Esophagus muscularis mucosa (tissue), 4 donors: Measurements from ENCODE around the gene SEC23IP. TPM values are rescaled to one million over a fixed set of nuclear protein-coding genes. Genes with fewer than 3 reads are reported as not detected.
A peak's percentile ranks its signal among the peaks of the same experiment; 100 is the strongest.

Experiments
- DNase-seq: peaks from one replicate; pipeline ENCODE4 v3.0.0-alpha.2; 2017; ENCODE audit errors: extremely low spot score
- H3K27ac ChIP-seq, 4 donors: fragments of 200-600 bp; sonication (generic); replicated peaks in 1 of 4; 1 replicate in 3 of 4; 2 replicates in 1 of 4; pipeline ENCODE4 v1.5.1; 2016 to 2019; ENCODE audit warnings: mild to moderate bottlenecking in 1 of 4
- H3K27me3 ChIP-seq, 4 donors: fragments of 200-600 bp; sonication (generic); one replicate each; pipeline versions ENCODE4 v1.5.1 to v1.6.0; 2016 to 2019
- H3K36me3 ChIP-seq, 4 donors: fragments of 200-600 bp; sonication (generic); one replicate each; pipeline ENCODE4 v1.5.1; 2016 to 2019
- H3K4me1 ChIP-seq, 4 donors: fragments of 200-600 bp; sonication (generic); one replicate each; pipeline ENCODE4 v1.5.1; 2016 to 2019
- H3K4me3 ChIP-seq, 4 donors: fragments of 200-600 bp; sonication (generic); 1 replicate in 2 of 4; 2 replicates in 2 of 4; pipeline ENCODE4 v1.5.1; 2016 to 2019; ENCODE audit warnings: mild to moderate bottlenecking in 4 of 4, moderate library complexity in 1 of 4
- H3K9me3 ChIP-seq, 4 donors: fragments of 200-600 bp; sonication (generic); 1 replicate in 3 of 4; 2 replicates in 1 of 4; pipeline ENCODE4 v1.5.1; 2016 to 2019
- CTCF ChIP-seq, 3 experiments: fragments of 200-600 bp in 2 of 3; fragments of 450-650 bp in 1 of 3; sonication (generic) in 2 of 3; IDR thresholded peaks; one replicate each; pipeline ENCODE4 v1.5.1; 2017 to 2019; ENCODE audit warnings: antibody characterized with exemption in 3 of 3, mild to moderate bottlenecking in 2 of 3, moderate library complexity in 1 of 3
- EP300 ChIP-seq: sonication (generic); formaldehyde crosslinking; IDR thresholded peaks from one replicate; pipeline ENCODE4 v1.6.1; 2017; ENCODE audit warnings: antibody characterized with exemption
- POLR2A ChIP-seq: fragments of 450-650 bp; IDR thresholded peaks from one replicate; pipeline ENCODE4 v1.6.1; 2017; ENCODE audit warnings: antibody characterized with exemption, moderate library complexity, mild to moderate bottlenecking, low read depth
- POLR2AphosphoS5 ChIP-seq, 2 donors: sonication (generic); formaldehyde crosslinking; IDR thresholded peaks; one replicate each; pipeline ENCODE4 v1.6.1; 2017; ENCODE audit warnings: antibody characterized with exemption in 2 of 2
- WGBS: methylation state at CpG from one replicate; pipeline ENCODE4 v1.1.5; 2018; 5-methylcytosine and 5-hydroxymethylcytosine counted together
- intact Hi-C: fragments of 100-400 bp; cut with DNase I; formaldehyde crosslinking; loops from one replicate; pipeline ENCODE4 v1.15.1; 2023
- total RNA-seq, 4 donors: library from RNA; depleted of rRNA; stranded (reverse); fragments of >200 nt; gene quantifications; one replicate each; pipeline versions ENCODE4 v1.1.0 to v1.2.1, GENCODE V29; 2016

SEC23IP gene
- total RNA-seq, 4 donors from 2014 or later: 22.4 to 29.9 (median 24.2) TPM

- WGBS: 95% methylated on average over 6 of the region's 6 CpGs
These were observed 40.3 kb upstream of the SEC23IP start for GRCh38 chr10:119852277-119852676.

GRCh38 chr10:119852822-119853221 lies 39.7 kb upstream of the SEC23IP start:
- TF ChIP-seq POLR2A: no peak
- TF ChIP-seq CTCF (IDR thresholded peaks at IDR 0.05): no peak
- no peak for TF ChIP-seq EP300
- no peak for TF ChIP-seq POLR2AphosphoS5 (IDR thresholded peaks at IDR 0.05)
- peaks cover 0 to 8% (median 3%) of the 10 kb centered on the region in 4 donors for H3K4me1 ChIP-seq
- H3K36me3 ChIP-seq: peaks cover 27 to 90% (median 71%) of the 10 kb centered on the region in 4 donors
- no peak overlapping the region for H3K27ac ChIP-seq
- intact Hi-C loops: loop anchor here (10.0 kb wide), 1 partner anchor 248 kb away; no protein-coding TSS in a partner anchor
- no peaks in the 10 kb centered on the region for H3K9me3 ChIP-seq
- H3K4me3 ChIP-seq: no peak overlapping the region
- no peaks in the 10 kb centered on the region for H3K27me3 ChIP-seq
- WGBS: 87% methylated on average over 6 of the region's 6 CpGs
- peak; percentile 50 for DNase-seq

More at GRCh38 chr10:119852277-119852676, 40.3 kb upstream of the SEC23IP start:
- Histone ChIP-seq H3K27me3 (no peaks in the 10 kb centered on the region), H3K36me3 (peaks cover 27 to 90% (median 74%) of the 10 kb centered on the region in 4 donors), H3K9me3 (no peaks in the 10 kb centered on the region), H3K27ac (no peak overlapping the region), H3K4me3 (no peak overlapping the region), H3K4me1 (peaks cover 0 to 5% (median 1%) of the 10 kb centered on the region in 4 donors)
- peak; percentile 19 for DNase-seq
- TF ChIP-seq CTCF (IDR thresholded peaks at IDR 0.05) (no peak), POLR2AphosphoS5 (IDR thresholded peaks at IDR 0.05) (no peak), POLR2A (no peak), EP300 (no peak)
- intact Hi-C loops: loop anchor here (10.0 kb wide), 1 partner anchor 247 kb away; no protein-coding TSS in a partner anchor

GRCh38 chr10:119853574-119853973 lies 39.0 kb upstream of the SEC23IP start:
- no peak for TF ChIP-seq POLR2AphosphoS5 (IDR thresholded peaks at IDR 0.05)
- no peak for TF ChIP-seq CTCF (IDR thresholded peaks at IDR 0.05)
- no peak for TF ChIP-seq EP300
- no peak for TF ChIP-seq POLR2A
- Histone ChIP-seq H3K4me1 (peaks cover 0 to 13% (median 3%) of the 10 kb centered on the region in 4 donors), H3K9me3 (no peaks in the 10 kb centered on the region), H3K36me3 (peaks cover 21 to 86% (median 67%) of the 10 kb centered on the region in 4 donors), H3K4me3 (no peak overlapping the region), H3K27me3 (no peaks in the 10 kb centered on the region), H3K27ac (no peak overlapping the region)
- intact Hi-C loops: loop anchor here (10.0 kb wide), 1 partner anchor 249 kb away; no protein-coding TSS in a partner anchor
- DNase-seq: no peak
- 67% methylated on average over 1 of the region's 1 CpG for WGBS

- TF ChIP-seq POLR2A (no peak), EP300 (no peak), CTCF (IDR thresholded peaks at IDR 0.05) (no peak), POLR2AphosphoS5 (IDR thresholded peaks at IDR 0.05) (no peak)
- Histone ChIP-seq H3K9me3 (no peaks in the 10 kb centered on the region), H3K27me3 (no peaks in the 10 kb centered on the region), H3K4me3 (no peak overlapping the region), H3K36me3 (peaks cover 15 to 51% (median 36%) of the 10 kb centered on the region in 4 donors), H3K4me1 (peaks cover 7 to 26% (median 18%) of the 10 kb centered on the region in 4 donors), H3K27ac (no peak overlapping the region)
- DNase-seq: no peak
- 76% methylated on average over 1 of the region's 1 CpG for WGBS
- intact Hi-C loops: loop anchor here (2.0 to 10.0 kb wide), 3 partner anchors 111 to 253 kb away; no protein-coding TSS in a partner anchor
These were observed 34.5 kb upstream of the SEC23IP start for GRCh38 chr10:119858063-119858462.
